HG03521 (cell line): ENCODE results near the gene TTLL11.

Experiments
- ATAC-seq: cut with Tn5 transposase; IDR thresholded peaks from one replicate; pipeline ENCODE4 v1.9.1; 2021; ENCODE audit warnings: mild to moderate bottlenecking, moderate library complexity; ENCODE audit not compliant: unreplicated experiment

The TTLL11 gene

GRCh38 chr9:121888438-121888775, 204.7 kb downstream of the TTLL11 start:
- ATAC-seq, result no peak

- ATAC-seq, result no peak
Observed at GRCh38 chr9:121887553-121888437, 205.3 kb downstream of the TTLL11 start.

- no peak for ATAC-seq
Observed at GRCh38 chr9:121886759-121887485, 206.2 kb downstream of the TTLL11 start.

- ATAC-seq, result no peak
Observed at GRCh38 chr9:121885345-121885901, 207.7 kb downstream of the TTLL11 start.

GRCh38 chr9:121884057-121884541, 209.0 kb downstream of the TTLL11 start:
- no peak for ATAC-seq

- ATAC-seq, result no peak
Observed at GRCh38 chr9:121883281-121884056, 209.6 kb downstream of the TTLL11 start.

GRCh38 chr9:121881920-121882500, 211.1 kb downstream of the TTLL11 start:
- ATAC-seq, result no peak

GRCh38 chr9:121880343-121880898, 212.7 kb downstream of the TTLL11 start:
- ATAC-seq, result no peak

- no peak for ATAC-seq
Observed at GRCh38 chr9:121878271-121878822, 214.8 kb downstream of the TTLL11 start.

- no peak for ATAC-seq
Observed at GRCh38 chr9:121876658-121877271, 216.3 kb downstream of the TTLL11 start.

- ATAC-seq, result no peak
Observed at GRCh38 chr9:121876255-121876654, 216.9 kb downstream of the TTLL11 start.

- no peak for ATAC-seq
Observed at GRCh38 chr9:121874524-121874923, 218.6 kb downstream of the TTLL11 start.

GRCh38 chr9:121871431-121872025, 221.6 kb downstream of the TTLL11 start:
- ATAC-seq, result no peak

- ATAC-seq, result no peak
Observed at GRCh38 chr9:121870271-121870670, 222.8 kb downstream of the TTLL11 start.

GRCh38 chr9:121868626-121869025, 224.5 kb downstream of the TTLL11 start:
- ATAC-seq, result no peak

GRCh38 chr9:121866927-121867326, 226.2 kb downstream of the TTLL11 start:
- no peak for ATAC-seq

- no peak for ATAC-seq
Observed at GRCh38 chr9:121865884-121866283, 227.2 kb downstream of the TTLL11 start.

- no peak for ATAC-seq
Observed at GRCh38 chr9:121865060-121865459, 228.0 kb downstream of the TTLL11 start.

- ATAC-seq, result no peak
Observed at GRCh38 chr9:121863955-121864354, 229.2 kb downstream of the TTLL11 start.
